Activated CD4-positive, alpha-beta T cell treated with anti-CD3 and anti-CD28 coated beads, Interleukin-2, amount 10 ng/mL, durations not matched to agents 7 days and 5 days (primary cell): ENCODE results near the gene AKR1B1. TPM values are rescaled to one million over a fixed set of nuclear protein-coding genes. Genes with fewer than 3 reads are reported as not detected.

Experiments used
- CTCF ChIA-PET: fragments of 350-600 bp; sonication (Branson Sonifier 250); formaldehyde crosslinking; loops from one replicate; lab custom pipeline; 2021; ENCODE audit warnings: antibody characterized with exemption; lab: Charles Lee
- POLR2A ChIA-PET: fragments of 350-600 bp; sonication (Branson Sonifier 250); formaldehyde crosslinking; loops from one replicate; lab custom pipeline; 2021; ENCODE audit warnings: antibody characterized with exemption; lab: Charles Lee
- DNase-seq: peaks from one replicate; pipeline ENCODE4 v3.0.0-alpha.2; 2020
- H3K27ac Mint-ChIP-seq: one replicate; pipeline ENCODE4 v1.8.0; 2021; ENCODE audit warnings: mild to moderate bottlenecking, moderate library complexity, mixed read lengths
- H3K27me3 Mint-ChIP-seq: one replicate; pipeline ENCODE4 v1.8.0; 2021; ENCODE audit warnings: mixed read lengths
- H3K36me3 Mint-ChIP-seq: one replicate; pipeline ENCODE4 v1.8.0; 2021; ENCODE audit warnings: low read depth, mixed read lengths
- H3K4me1 Mint-ChIP-seq: one replicate; pipeline ENCODE4 v1.8.0; 2021; ENCODE audit warnings: mixed read lengths
- H3K4me3 Mint-ChIP-seq: one replicate; pipeline ENCODE4 v1.8.0; 2021; ENCODE audit warnings: mild to moderate bottlenecking, moderate library complexity, mixed read lengths
- H3K9me3 Mint-ChIP-seq: one replicate; pipeline ENCODE4 v1.8.0; 2021; ENCODE audit warnings: mixed read lengths
- total RNA-seq, 2 experiments: library from RNA; stranded (reverse); gene quantifications; one replicate each; pipeline ENCODE4 v1.2.3, GENCODE V29; 2021

Gene AKR1B1
- total RNA-seq, 2 experiments from 2014 or later = 98.1 to 106 TPM

DNA sequence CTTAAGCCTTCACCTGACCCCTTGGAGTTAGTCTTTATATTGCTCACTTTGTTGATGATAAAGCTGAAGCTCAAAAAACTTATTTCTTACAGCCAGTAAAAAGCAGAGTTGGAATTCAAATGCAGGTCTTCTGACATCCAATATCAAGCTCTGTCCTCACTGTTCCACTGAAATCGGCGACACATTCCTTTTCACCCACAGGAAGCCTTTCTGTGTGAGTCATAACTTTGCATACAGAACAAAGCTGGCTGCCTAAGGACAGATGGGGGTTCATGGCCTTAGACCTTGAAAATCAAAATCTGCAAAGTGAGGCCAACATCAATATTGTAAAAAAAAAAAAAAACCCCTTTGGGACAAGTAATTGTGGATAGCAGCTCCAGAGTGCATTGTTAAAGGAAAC is 21.8 kb upstream of the AKR1B1 start:
- H3K27me3 Mint-ChIP-seq = peaks cover 3% of the 10 kb centered on the region
- ChIA-PET POLR2A (no interaction called here), CTCF (interaction anchor here (1.2 to 1.3 kb wide), 2 partner anchors 9 to 33 kb away, joined by 3 to 5 read pairs; no protein-coding TSS in a partner anchor)
- H3K4me1 Mint-ChIP-seq = no peaks in the 10 kb centered on the region
- no peak for DNase-seq
- H3K27ac Mint-ChIP-seq = no peak overlapping the region
- H3K9me3 Mint-ChIP-seq = no peaks in the 10 kb centered on the region
- no peaks in the 10 kb centered on the region for H3K36me3 Mint-ChIP-seq
- no peak overlapping the region for H3K4me3 Mint-ChIP-seq

DNA sequence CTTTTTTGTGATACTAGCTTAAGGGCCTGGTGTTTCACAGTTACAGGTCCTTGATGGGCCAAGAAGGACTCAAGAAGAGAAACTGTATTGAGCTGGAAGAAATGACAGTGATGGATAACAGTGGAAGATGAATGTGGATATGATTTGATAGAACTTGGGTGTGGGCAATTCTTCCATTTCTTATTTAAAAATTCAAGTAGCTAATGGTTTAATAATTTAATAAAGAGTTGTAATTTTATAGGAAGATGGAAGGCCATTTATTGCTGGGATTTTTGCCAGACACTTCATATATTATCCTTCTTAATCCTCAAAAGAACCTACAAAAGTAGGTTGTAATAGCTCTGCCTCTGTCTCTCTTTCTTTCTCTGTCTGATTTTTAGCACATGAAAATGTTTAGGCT is 21.3 kb upstream of the AKR1B1 start:
- no peak overlapping the region for H3K27ac Mint-ChIP-seq
- H3K9me3 Mint-ChIP-seq = no peaks in the 10 kb centered on the region
- ChIA-PET POLR2A (no interaction called here), CTCF (interaction anchor here (1.2 kb wide), 1 partner anchor 34 kb away, joined by 5 read pairs; no protein-coding TSS in a partner anchor)
- H3K4me3 Mint-ChIP-seq = no peak overlapping the region
- H3K27me3 Mint-ChIP-seq = peaks cover 3% of the 10 kb centered on the region
- no peaks in the 10 kb centered on the region for H3K4me1 Mint-ChIP-seq
- H3K36me3 Mint-ChIP-seq = no peaks in the 10 kb centered on the region
- DNase-seq = no peak

DNA sequence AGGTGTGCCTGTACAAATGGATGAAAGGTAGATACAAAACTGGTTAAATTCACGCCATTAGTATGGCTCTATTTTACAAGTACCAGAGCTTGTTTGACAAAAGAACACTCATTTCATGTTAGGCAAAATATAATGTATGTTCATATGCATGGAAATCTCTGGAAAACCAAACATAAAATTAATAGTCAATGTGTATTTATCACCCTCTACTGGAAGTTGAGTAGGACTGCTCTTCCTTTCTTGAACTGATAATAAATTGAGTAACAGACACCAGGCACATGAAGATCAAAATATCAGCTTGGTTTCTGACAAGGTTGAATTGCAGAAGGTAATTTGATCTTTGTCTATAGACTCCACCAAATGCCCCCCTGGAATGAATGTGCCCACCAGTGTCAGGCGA is 19.8 kb upstream of the AKR1B1 start:
- Mint-ChIP-seq H3K9me3 (no peaks in the 10 kb centered on the region), H3K36me3 (no peaks in the 10 kb centered on the region), H3K4me1 (no peaks in the 10 kb centered on the region), H3K27me3 (no peaks in the 10 kb centered on the region), H3K4me3 (no peak overlapping the region), H3K27ac (no peak overlapping the region)
- ChIA-PET CTCF (no interaction called here), POLR2A (no interaction called here)
- no peak for DNase-seq

DNA sequence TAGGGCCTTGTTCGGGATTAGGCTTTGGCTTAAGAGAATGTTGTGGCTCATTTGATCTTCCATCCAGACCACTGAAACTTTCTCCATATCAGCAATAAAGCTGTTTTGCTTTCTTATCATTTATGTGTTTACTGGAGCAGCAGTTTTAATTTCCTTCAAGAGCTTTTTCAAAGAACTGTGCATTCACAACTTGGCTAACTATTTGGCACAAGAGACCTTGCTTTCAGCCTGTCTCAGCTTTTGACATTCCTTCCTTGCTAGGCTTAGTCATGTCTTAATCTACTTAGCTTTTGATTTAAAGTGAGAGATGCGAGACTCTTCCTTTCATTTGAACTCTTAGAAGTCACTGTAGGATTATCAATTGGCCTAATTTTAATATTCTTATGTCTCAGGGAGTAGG is 19.1 kb upstream of the AKR1B1 start:
- no peaks in the 10 kb centered on the region for H3K36me3 Mint-ChIP-seq
- no peak overlapping the region for H3K4me3 Mint-ChIP-seq
- DNase-seq = no peak
- no peaks in the 10 kb centered on the region for H3K27me3 Mint-ChIP-seq
- H3K4me1 Mint-ChIP-seq = no peaks in the 10 kb centered on the region
- ChIA-PET CTCF (no interaction called here), POLR2A (no interaction called here)
- no peaks in the 10 kb centered on the region for H3K9me3 Mint-ChIP-seq
- no peak overlapping the region for H3K27ac Mint-ChIP-seq

DNA sequence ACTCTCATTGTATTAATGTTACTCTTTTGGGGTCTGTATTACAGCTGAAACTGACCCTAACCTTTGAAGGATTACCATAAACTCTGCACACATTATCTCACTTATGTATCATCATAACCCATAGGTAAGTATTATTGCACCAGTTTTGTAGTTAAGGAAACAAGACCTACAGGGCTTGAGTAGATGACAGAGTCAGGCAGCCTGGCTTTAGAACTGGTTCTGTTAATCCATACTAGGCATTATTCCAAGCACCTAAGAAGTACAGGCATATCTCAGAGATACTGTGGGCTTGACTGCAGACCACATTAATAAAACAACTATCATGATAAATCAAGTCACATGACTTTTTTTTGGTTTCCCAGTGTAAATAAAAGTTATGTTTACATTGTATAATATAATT is 17.1 kb upstream of the AKR1B1 start:
- no peaks in the 10 kb centered on the region for H3K4me1 Mint-ChIP-seq
- H3K27ac Mint-ChIP-seq = no peak overlapping the region
- no peaks in the 10 kb centered on the region for H3K9me3 Mint-ChIP-seq
- POLR2A ChIA-PET = no interaction called here
- CTCF ChIA-PET = interaction anchor here (1.4 kb wide), 1 partner anchor 13 kb away, joined by 4 read pairs; no protein-coding TSS in a partner anchor
- H3K27me3 Mint-ChIP-seq = no peaks in the 10 kb centered on the region
- no peak overlapping the region for H3K4me3 Mint-ChIP-seq
- no peaks in the 10 kb centered on the region for H3K36me3 Mint-ChIP-seq
- DNase-seq = no peak

DNA sequence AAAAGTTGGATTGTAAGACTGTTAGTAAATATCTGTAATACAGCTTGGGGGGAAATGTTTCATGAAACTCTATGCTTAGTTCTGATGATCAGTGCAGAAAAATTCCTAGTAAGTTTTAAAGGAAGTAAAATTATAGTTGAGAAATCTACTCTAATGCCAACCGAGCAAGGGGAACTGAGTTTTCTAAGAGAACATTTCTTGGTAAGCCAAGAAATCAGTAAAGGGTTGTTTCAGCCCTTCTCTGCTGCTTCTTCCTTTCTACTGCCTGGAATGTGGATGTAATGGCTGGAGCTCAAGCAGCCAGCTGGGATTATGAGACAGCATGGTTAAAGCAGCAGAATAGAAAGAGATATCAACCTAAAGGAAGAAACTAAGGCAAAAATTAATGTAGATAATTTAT is 15.9 kb upstream of the AKR1B1 start:
- ChIA-PET CTCF (interaction anchor here (1.4 kb wide), 1 partner anchor 12 kb away, joined by 4 read pairs; no protein-coding TSS in a partner anchor), POLR2A (no interaction called here)
- Mint-ChIP-seq H3K36me3 (no peaks in the 10 kb centered on the region), H3K27me3 (no peaks in the 10 kb centered on the region), H3K9me3 (no peaks in the 10 kb centered on the region), H3K27ac (no peak overlapping the region), H3K4me3 (no peak overlapping the region), H3K4me1 (no peaks in the 10 kb centered on the region)
- no peak for DNase-seq

DNA sequence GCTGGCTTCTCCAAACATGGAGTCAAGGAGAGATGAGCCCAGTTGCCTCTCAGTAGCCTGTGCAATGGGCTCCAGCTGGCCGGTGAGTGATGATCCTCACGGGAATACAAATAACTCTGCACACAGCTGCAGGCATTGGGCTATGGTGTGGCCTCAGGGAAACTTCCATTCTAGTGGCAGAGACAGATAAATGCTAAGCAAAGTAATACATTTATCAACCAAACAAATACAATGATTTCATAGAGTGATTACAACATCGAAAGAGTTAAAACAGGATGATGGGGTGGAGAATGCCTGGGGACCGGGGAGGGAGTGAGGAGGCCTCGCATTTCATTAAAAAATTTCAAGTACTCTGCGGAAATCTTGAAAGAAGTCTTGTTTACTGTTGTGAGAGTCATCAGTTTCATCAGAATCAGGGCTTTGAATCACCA is 15.0 kb upstream of the AKR1B1 start:
- CTCF ChIA-PET = no interaction called here
- H3K36me3 Mint-ChIP-seq = no peaks in the 10 kb centered on the region
- DNase-seq = no peak
- no peaks in the 10 kb centered on the region for H3K4me1 Mint-ChIP-seq
- no peaks in the 10 kb centered on the region for H3K27me3 Mint-ChIP-seq
- H3K9me3 Mint-ChIP-seq = no peaks in the 10 kb centered on the region
- POLR2A ChIA-PET = no interaction called here
- H3K27ac Mint-ChIP-seq = no peak overlapping the region
- no peak overlapping the region for H3K4me3 Mint-ChIP-seq

DNA sequence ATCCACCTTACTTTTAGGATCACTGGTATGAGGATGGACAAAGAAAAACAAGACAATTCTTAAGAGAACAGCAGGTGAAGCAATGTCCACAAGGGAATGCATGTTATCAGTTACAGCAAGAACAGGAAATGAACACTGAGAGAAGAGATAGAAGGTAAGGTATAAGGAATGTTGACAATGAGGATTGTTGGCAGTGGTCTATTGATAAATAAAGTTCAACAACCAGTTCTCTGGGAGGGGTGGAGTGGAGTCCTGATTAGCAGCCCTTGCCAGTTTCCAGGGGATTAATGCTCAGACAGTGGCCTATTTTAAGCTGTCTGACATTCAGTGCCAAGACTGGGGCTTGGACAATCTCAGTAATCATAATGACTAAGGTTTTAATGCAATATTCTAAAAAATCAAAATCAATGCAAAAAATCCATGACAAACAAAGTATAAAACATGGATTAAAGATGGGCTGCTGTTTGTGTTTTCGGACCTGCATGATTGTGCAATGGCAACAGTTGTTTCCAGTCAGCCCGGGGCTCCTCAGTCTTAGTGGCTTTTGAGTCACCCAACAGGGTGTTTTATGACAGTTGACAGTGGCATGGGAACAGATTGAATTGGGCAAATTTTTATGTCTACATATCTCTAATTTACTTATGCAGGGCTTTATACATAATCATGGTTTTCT is 13.8 kb upstream of the AKR1B1 start:
- Mint-ChIP-seq H3K9me3 (no peaks in the 10 kb centered on the region), H3K4me1 (no peaks in the 10 kb centered on the region), H3K27me3 (no peaks in the 10 kb centered on the region), H3K4me3 (no peak overlapping the region), H3K27ac (no peak overlapping the region), H3K36me3 (no peaks in the 10 kb centered on the region)
- POLR2A ChIA-PET = no interaction called here
- no peak for DNase-seq
- CTCF ChIA-PET = no interaction called here

DNA sequence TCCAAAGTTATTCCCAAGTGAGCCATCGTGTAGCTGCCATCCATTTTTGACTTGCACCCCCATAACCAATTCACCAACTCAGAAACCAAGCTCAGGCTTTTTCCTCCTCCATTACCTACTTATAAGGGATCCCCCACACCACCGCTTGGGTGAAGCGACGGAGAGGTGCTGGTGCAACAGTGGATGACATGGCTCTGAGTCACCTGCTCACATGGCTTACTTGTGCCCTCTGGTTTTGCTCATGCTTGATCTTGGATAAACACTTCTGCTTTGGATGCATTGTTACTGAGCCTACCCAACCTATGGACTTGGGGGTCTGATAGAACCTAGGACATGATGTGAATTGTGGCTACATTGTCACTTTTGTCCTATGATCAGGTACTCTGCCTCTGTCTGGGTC is 12.0 kb upstream of the AKR1B1 start:
- no peaks in the 10 kb centered on the region for H3K27me3 Mint-ChIP-seq
- no peak overlapping the region for H3K4me3 Mint-ChIP-seq
- no peaks in the 10 kb centered on the region for H3K4me1 Mint-ChIP-seq
- DNase-seq = no peak
- H3K27ac Mint-ChIP-seq = no peak overlapping the region
- POLR2A ChIA-PET = no interaction called here
- CTCF ChIA-PET = interaction anchor here (1.2 kb wide), 1 partner anchor 10 kb away, joined by 3 read pairs; no protein-coding TSS in a partner anchor
- H3K36me3 Mint-ChIP-seq = no peaks in the 10 kb centered on the region
- H3K9me3 Mint-ChIP-seq = peaks cover 3% of the 10 kb centered on the region

DNA sequence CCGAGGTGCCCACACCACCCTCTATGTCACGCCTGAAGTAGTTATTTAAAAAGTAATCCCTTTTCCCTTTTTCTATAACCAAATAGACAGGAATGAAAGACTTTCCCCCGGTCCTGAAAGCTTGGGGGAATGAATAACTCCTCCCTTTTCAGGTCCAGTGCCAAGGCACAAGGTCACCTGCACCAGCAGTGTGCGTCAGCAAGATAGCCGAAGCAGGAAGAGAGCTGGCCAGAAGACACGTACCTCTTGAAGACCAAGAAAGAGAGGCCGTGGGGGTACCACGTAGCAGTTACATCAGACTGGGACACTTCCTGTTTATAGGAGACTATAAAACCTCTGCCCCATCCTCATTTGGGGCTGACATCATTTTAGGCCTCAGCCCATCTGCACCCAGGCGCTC is 10.7 kb upstream of the AKR1B1 start:
- Mint-ChIP-seq H3K4me3 (no peak overlapping the region), H3K4me1 (no peaks in the 10 kb centered on the region), H3K27me3 (no peaks in the 10 kb centered on the region), H3K36me3 (peaks cover under 1% of the 10 kb centered on the region), H3K9me3 (peaks cover 9% of the 10 kb centered on the region), H3K27ac (no peak overlapping the region)
- POLR2A ChIA-PET = no interaction called here
- CTCF ChIA-PET = no interaction called here
- DNase-seq = no peak

DNA sequence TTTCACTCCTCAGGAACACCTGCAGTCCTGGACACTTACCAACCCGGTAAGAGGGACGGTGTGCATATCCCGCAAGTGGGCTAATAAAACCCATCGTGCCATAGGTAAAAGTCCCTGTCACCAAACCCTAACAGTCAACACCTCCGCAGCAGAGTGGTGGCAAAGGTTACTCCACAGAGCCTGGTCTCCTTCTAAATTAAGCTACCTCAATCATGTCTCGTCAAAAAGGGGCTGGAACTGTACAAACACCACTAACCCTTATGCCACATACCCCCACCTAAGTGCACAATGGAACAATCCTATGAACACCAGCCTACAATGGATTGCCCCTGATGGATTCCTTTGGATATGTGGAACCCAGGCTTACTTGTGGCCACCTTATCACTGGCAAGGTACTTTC is 9.6 kb upstream of the AKR1B1 start:
- Mint-ChIP-seq H3K4me3 (no peak overlapping the region), H3K27me3 (no peaks in the 10 kb centered on the region), H3K36me3 (peaks cover 6% of the 10 kb centered on the region), H3K9me3 (peaks cover 17% of the 10 kb centered on the region), H3K27ac (no peak overlapping the region), H3K4me1 (no peaks in the 10 kb centered on the region)
- POLR2A ChIA-PET = no interaction called here
- CTCF ChIA-PET = no interaction called here
- no peak for DNase-seq

DNA sequence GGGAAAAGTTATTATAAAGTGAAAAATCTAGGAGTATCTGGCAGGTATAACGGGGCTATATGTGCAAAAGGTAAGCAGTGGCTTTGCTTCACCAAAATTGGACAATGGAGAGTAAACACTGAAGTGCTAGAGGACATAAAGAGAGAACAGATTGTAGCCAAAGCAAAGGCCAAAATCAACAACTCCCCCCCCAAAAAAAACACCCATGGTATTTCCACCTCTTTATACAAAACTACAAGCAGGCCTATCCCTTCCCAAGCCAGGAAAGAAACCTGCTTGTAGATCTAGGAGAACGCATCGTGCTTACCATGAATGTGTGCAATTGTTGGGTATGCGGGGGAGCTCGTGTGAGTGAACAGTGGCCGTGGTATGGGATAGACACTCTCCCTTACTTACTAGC is 9.2 kb upstream of the AKR1B1 start:
- H3K4me1 Mint-ChIP-seq = no peaks in the 10 kb centered on the region
- no peak for DNase-seq
- CTCF ChIA-PET = interaction anchor here (0.9 kb wide), 1 partner anchor 10 kb away, joined by 5 read pairs; the partner anchor contains the start of gene AKR1B1
- H3K4me3 Mint-ChIP-seq = no peak overlapping the region
- peaks cover 17% of the 10 kb centered on the region for H3K9me3 Mint-ChIP-seq
- POLR2A ChIA-PET = no interaction called here
- no peak overlapping the region for H3K27ac Mint-ChIP-seq
- H3K36me3 Mint-ChIP-seq = peaks cover 6% of the 10 kb centered on the region
- no peaks in the 10 kb centered on the region for H3K27me3 Mint-ChIP-seq

DNA sequence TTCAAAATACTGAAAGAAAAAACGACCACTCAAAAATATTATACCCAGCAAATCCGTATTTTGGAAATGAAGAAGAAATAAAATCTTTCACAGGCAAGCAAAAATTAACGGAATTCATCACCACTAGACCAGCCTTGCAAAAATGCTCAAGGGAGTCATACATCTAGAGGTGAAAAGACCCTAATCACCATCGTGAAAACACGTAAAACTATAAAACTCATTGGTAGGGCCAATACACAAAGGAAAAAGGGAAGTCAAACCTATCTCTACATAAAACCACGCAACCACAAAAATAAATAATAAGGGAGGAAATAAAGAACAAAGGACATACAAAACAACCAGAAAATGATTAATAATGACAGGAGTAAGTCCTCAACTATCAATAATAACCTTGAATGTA is 6.6 kb upstream of the AKR1B1 start:
- Mint-ChIP-seq H3K4me3 (no peak overlapping the region), H3K4me1 (no peaks in the 10 kb centered on the region), H3K36me3 (peaks cover 6% of the 10 kb centered on the region), H3K9me3 (peaks cover 17% of the 10 kb centered on the region), H3K27me3 (no peaks in the 10 kb centered on the region), H3K27ac (no peak overlapping the region)
- ChIA-PET POLR2A (no interaction called here), CTCF (no interaction called here)
- no peak for DNase-seq

DNA sequence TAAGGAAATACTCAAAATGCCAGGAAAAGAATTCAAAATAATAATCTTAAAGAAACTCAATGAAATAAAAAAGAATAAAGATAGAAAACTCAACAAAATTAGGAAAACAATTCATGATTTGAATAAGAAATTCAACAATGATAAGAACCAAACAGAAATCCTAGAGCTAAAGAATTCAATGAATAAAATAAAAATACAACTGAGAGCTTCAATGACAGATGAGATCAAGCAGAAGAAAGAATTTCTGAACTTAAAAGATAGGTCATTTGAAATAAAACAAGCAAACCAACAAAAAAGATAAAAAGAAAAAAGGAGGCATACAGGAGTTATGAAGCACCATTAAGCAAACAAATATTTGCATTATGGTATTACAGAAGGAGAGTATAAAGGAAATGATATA is 5.6 kb upstream of the AKR1B1 start:
- H3K4me3 Mint-ChIP-seq = no peak overlapping the region
- POLR2A ChIA-PET = no interaction called here
- CTCF ChIA-PET = no interaction called here
- no peaks in the 10 kb centered on the region for H3K27me3 Mint-ChIP-seq
- H3K36me3 Mint-ChIP-seq = peaks cover 6% of the 10 kb centered on the region
- H3K9me3 Mint-ChIP-seq = peaks cover 17% of the 10 kb centered on the region
- H3K27ac Mint-ChIP-seq = no peak overlapping the region
- no peak for DNase-seq
- H3K4me1 Mint-ChIP-seq = peaks cover 9% of the 10 kb centered on the region
